GM19395 (cell line): Measurements from ENCODE around the gene RASGRP2.
A peak's percentile ranks its signal among the peaks of the same experiment; 100 is the strongest.

Source experiments
- ATAC-seq: cut with Tn5 transposase; IDR thresholded peaks from one replicate; pipeline ENCODE4 v1.9.1; 2021; ENCODE audit warnings: mild to moderate bottlenecking, moderate library complexity; ENCODE audit not compliant: unreplicated experiment

The RASGRP2 gene

DNA sequence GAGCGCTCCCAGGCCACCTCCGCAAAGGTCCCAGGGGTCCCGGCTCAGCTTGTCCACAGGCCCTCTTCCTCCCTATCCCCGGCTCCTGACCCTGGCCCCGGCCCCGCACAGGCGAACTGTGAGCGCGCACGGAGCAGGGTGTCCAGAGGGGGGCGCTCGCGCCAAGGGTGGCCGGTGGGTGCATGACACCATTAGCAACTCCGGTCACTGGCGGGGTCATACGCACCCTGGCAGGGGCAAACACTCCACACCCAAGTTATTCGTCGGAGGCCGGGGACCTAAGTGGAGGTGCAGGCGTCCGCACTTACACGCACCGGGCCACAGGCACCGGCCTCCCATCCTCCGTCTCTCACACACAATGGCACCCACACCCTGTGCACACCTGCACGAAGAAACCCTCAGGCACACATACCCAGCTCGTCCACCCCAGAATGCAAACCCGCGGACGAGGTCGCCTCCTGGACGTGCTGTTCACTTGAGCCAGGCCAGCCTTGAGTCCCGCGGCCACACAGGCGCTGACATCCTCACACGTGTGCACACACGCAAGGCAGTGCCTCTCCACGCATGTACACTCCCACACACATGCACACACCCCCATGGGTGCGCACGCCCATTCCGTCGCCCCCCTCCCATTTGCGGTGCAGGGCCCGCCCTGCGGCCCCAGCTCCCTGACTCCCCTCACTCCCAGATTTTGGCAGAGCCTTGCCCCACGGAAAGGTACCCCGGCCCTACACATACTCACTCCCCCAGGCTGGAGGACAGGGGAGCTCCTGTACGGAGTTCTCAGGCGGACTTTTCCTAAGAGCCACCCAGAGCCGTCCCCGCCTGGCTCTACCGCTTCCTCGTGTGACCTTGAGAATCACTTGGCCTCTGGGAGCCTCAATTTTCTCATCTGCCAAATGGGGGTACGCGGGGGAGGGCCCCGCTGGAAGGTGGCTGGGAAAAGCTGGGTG is at the start of gene RASGRP2:
TSS of gene RASGRP2 (minus strand) at position 552 of the 953 bp plus-strand sequence. CDS start 1,276 bp downstream, outside the sequence.
- ATAC-seq, result no peak

DNA sequence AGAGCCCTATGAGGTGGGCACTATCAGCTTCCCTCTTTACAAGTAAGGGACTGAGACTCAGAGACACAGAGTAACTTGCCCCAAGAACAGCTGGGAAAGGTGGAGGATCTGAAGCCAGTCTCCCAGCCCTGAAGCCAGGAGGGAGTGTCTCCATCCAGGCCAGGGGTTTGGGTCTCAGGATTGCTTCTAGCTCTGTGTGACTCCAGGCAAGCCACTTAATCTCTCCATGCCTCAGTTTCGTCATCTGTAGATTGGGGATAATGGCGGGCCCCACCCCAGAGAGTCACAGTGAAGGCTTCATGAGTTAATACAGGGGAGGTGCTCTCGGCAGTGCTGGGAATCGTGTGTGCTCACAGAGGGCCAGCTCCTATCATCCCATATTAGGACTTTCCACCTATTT is 48.5 kb upstream of the RASGRP2 start:
- no peak for ATAC-seq

GRCh38 chr11:64791781-64792291 is 47.9 kb upstream of the RASGRP2 start:
- ATAC-seq, result no peak

- ATAC-seq, result no peak
Measured at GRCh38 chr11:64790205-64791095, 46.5 kb upstream of the RASGRP2 start.

- no peak for ATAC-seq
Measured at GRCh38 chr11:64789331-64790204, 45.6 kb upstream of the RASGRP2 start.

GRCh38 chr11:64788321-64789215 is 44.6 kb upstream of the RASGRP2 start:
- ATAC-seq, result no peak

DNA sequence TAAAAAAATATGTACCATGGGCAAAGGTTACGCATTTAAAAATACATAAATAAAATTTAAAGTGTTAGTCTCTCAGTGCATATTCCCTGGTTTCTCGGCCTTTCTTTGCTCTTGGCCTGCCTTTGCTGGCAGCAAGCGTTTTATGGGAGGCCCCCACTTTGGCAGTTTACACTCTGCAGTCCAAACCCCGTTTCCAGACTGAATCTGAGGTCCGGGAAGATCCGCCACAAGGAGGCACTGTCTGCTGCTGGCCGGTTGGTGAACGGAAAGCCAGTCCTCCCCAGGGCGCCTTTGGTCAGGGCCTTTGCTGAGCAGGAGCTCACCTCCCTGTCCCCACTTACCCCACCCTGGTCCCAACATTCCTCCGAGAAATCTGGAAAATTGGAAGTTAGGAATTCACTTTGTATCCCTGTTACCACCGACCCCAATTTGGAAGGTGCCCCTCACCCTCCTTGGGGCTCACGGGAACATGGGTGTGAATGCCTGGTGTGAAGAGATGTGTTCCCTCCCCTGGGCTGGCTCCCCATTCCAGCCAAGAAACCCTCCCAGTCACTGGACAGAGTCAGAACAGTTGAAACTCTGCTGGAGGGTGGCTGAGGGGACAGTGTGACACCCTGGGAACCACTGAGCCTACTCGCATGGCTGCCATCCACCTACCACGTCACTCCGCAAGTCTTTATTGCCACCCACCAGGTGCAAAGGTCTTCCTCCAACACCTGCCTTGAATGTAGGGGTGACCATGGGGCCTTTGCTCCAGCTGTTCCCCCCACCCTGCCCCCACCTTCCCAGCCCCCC is 43.8 kb upstream of the RASGRP2 start:
- no peak for ATAC-seq

DNA sequence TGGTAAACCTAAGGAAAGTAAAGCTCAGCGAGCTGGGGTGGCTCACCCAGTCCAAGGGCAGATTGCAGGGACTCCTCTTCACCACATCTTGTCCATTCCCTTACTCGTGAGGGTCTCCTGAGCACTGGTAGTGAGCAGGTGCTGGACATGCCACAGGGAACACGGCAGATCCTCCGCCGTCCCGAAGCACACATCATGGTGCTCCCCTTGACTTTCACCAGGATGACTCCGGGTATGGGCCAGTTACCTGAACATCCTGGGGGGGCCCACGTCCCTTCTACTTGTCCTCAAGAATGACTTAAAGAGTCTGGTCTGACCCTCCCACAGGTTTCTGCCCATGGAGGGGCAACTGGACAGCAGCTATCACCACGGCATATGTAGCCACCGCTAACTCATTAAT is 42.4 kb upstream of the RASGRP2 start:
- no peak for ATAC-seq

DNA sequence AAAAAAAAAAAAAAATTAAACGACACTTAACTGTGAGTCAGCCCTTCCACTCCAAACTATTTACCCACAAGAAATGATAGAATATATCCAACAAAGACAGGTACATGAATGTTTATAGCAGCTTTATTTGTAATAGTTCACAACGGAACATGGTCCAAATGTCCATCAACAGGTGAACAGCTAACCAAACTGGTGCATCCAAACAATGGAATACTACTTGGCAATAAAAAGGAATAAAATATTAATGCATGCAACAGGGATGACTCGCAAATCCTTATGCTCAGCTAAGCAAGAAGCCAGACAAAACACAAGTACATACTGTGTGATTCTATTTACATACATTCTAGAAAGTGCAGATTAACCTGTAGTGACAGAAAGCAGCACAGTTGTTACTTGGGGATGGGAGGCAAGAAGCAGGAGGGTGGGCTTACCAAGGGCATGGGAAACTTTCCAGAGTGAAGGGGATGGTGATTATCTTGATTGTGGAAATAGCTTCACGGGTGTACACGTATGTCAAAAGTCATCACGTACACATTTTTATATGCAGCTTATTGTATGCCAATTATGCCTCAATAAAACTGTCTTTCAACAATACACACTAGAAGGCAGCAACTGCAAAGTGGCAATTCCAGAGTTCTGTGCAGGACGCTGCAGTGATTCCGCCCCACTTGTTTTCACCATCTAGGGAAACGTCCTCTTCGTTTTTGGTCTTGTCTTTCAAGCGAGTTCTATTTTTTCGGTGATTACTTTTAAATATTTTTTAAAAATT is 41.1 kb upstream of the RASGRP2 start:
- ATAC-seq, result no peak

GRCh38 chr11:64778473-64779298 is 34.7 kb upstream of the RASGRP2 start, which contains the start of gene SF1:
Gene SF1, minus strand, starts transcription at chr11:64778542. Its CDS starts 150 bp downstream, at chr11:64778392.
- ATAC-seq, result peak; percentile 82

GRCh38 chr11:64778223-64778472 is 34.2 kb upstream of the RASGRP2 start:
- ATAC-seq, result no peak

DNA sequence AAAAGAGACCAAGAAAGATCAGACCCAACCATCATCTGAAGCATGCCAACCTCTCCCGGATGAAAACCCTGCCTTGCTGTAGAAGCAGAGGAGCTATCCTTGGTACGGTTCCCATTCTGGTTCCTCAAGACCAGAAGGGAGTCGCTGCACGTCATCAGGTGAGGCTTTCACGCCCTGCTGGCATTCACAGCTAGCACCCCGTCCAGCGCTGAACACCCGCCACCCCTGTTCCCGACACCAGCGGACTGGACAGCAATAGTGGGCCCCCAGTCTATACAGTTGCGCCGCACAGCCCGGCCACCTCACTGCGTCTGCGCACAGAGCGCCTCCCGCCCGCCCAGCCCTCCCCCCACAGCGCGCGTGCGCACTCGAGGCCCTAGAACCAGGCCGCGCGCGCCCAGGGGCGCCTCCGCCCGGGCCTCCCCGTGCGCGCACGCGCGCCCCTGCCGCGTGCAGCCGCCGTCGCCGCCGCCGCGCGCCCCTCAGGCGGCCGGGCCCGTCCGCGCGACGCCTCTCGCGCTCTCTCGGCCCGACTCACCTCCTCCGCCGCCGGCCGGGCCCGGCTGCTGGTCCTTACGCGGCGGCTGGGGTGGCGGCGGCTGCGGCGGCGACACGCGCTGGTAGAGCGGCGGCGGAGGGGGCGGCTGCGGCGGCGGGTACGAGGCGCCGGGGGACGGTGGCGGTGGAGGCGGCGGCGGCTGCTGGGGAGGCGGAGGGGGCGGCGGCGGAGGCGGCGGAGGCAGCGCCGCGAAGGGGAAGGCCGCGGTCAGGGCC is 33.7 kb upstream of the RASGRP2 start:
- ATAC-seq, result no peak

GRCh38 chr11:64776875-64777274 is 32.9 kb upstream of the RASGRP2 start:
- no peak for ATAC-seq

DNA sequence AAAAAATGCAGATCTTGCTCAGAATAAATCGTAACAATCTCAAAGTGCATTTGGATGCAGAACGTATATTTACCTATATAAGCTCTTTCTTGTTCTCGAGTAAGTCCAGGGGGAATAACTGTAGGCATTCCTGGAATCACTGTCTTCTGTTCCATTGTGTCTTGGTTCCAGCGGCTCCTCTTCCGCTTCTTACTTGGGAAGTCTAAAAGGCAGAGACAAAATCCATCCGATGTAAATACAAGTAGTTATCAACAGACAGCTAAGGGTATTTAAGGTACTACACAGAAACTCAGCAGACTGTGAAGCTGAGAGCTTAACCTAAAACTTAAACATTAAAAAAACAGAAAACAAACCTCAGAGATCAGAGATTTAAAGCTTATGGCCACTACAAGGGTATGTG is 32.5 kb upstream of the RASGRP2 start:
- ATAC-seq, result no peak

DNA sequence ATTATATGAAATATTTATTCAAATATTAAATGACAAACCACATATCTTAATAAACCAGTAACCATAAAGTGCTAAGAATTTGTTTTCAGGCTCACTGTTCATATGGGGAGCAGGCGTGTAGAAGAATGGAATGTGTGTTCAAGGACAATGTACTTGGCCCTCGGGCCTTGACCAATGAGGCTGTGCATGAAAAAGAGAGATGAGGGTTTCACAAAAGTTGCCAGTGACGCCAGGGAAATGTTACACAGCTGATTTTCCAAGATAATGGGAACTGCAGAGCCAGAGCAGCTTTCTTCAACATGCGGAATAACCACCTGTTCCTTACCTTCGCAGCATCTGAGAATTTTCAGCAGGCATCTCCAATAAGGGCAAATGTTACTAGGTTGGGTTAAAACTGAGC is 30.2 kb upstream of the RASGRP2 start:
- no peak for ATAC-seq

DNA sequence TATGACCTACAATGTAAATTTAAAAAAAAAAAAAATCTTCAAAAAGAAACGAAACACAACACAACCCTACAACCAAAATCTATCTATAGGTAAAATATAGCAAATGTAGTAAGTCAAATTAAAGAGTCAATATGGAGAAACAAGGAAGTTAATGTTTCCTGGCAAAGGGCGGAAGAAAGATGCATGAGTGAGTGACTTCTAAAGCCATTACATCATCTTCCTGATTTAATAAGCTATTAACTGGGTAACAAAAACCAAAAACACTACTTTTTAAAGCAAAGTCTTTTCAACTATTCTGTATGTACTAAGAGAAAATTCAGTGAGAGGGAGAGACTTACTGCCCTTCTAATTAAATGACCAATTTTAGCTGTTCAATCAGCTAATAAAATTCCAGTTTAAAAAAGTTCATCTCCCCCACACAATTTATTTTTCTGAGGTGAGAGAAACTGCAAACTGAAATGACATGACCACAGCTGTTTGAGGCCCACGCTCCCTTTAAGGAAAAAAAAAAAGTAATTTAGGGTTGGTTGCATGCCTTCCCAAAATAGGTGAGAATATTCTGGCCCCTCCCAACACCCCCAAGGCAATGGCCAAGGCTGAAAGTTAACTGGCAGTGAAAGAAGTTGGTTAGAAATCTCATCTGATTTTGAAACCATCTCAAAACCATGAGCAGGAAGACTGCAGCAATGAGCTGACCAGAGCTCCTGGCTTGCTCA is 28.5 kb upstream of the RASGRP2 start:
- ATAC-seq, result no peak
